ENCODE data around the gene GPR18. TPM values are rescaled to one million over a fixed set of nuclear protein-coding genes. Genes with fewer than 3 reads are reported as not detected.

Gene GPR18
- total RNA-seq, 1 experiment from 2014 or later = not detected

DNA sequence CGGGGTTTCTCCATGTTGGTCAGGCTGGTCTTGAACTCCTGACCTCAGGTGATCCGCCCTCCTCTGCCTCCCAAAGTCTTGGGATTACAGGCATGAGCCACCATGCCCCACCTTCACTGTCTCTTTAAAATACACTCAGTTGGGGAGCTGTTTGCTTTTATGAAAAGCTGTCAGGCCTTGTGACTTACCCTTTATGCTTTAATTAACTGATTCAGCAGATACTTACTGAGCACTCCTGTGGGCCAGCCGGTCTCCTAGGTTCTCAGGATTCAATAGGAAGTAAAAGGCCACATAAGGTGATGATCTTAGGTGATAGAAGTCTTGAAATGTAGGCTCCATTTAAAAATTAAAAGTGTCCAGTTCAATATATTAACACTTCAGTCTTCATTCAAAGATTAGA, 50.0 kb downstream of the GPR18 start:
- no peak overlapping the region for H3K9ac ChIP-seq (ENCODE audit: low read length)
- intact Hi-C loops (cut with micrococcal nuclease) = no loop called here
- no TSS peak for BruUV-seq (replicated peaks)
- peaks cover 97% of the 10 kb centered on the region for H3K79me2 ChIP-seq (ENCODE audit: insufficient read depth, low read length)
- DNase-seq (ENCODE audit: low read depth, low spot score) (no peak), ATAC-seq (no peak)
- CTCF ChIA-PET = no interaction called here
- TF ChIP-seq CBX3 (IDR thresholded peaks at IDR 0.05; ENCODE audit: low read depth) (no peak), ZNF274 (IDR thresholded peaks at IDR 0.05; ENCODE audit: low read depth, low read length) (no peak), EZH2 (IDR thresholded peaks at IDR 0.05) (no peak), ELF1 (IDR thresholded peaks at IDR 0.05; ENCODE audit: borderline replicate concordance, low read depth) (no peak), SIN3A (IDR thresholded peaks at IDR 0.05; ENCODE audit: low read depth) (no peak), TCF7L2 (IDR thresholded peaks at IDR 0.05; ENCODE audit: borderline replicate concordance, extremely low read depth, insufficient read depth, insufficient read length) (no peak), SP1 (IDR thresholded peaks at IDR 0.05; ENCODE audit: low read depth) (no peak), EZH2phosphoT487 (IDR thresholded peaks at IDR 0.05; ENCODE audit: borderline replicate concordance) (no peak), EGR1 (IDR thresholded peaks at IDR 0.05; ENCODE audit: low read depth) (no peak), FOSL1 (IDR thresholded peaks at IDR 0.05; ENCODE audit: low read depth) (no peak), POLR2AphosphoS5 (IDR thresholded peaks at IDR 0.05; ENCODE audit: low read depth, low read length) (no peak), ZFX (IDR thresholded peaks at IDR 0.05) (no peak), POLR2A (IDR thresholded peaks at IDR 0.05; ENCODE audit: borderline replicate concordance, extremely low read depth, insufficient read depth, insufficient read length) (no peak), CEBPB (IDR thresholded peaks at IDR 0.05; ENCODE audit: low read depth) (no peak)
- TF ChIP-seq, protein P1, sequence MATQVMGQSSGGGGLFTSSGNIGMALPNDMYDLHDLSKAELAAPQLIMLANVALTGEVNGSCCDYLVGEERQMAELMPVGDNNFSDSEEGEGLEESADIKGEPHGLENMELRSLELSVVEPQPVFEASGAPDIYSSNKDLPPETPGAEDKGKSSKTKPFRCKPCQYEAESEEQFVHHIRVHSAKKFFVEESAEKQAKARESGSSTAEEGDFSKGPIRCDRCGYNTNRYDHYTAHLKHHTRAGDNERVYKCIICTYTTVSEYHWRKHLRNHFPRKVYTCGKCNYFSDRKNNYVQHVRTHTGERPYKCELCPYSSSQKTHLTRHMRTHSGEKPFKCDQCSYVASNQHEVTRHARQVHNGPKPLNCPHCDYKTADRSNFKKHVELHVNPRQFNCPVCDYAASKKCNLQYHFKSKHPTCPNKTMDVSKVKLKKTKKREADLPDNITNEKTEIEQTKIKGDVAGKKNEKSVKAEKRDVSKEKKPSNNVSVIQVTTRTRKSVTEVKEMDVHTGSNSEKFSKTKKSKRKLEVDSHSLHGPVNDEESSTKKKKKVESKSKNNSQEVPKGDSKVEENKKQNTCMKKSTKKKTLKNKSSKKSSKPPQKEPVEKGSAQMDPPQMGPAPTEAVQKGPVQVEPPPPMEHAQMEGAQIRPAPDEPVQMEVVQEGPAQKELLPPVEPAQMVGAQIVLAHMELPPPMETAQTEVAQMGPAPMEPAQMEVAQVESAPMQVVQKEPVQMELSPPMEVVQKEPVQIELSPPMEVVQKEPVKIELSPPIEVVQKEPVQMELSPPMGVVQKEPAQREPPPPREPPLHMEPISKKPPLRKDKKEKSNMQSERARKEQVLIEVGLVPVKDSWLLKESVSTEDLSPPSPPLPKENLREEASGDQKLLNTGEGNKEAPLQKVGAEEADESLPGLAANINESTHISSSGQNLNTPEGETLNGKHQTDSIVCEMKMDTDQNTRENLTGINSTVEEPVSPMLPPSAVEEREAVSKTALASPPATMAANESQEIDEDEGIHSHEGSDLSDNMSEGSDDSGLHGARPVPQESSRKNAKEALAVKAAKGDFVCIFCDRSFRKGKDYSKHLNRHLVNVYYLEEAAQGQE (IDR thresholded peaks at IDR 0.05; ENCODE audit: low read depth) = no peak
- TF ChIP-seq, protein P2, sequence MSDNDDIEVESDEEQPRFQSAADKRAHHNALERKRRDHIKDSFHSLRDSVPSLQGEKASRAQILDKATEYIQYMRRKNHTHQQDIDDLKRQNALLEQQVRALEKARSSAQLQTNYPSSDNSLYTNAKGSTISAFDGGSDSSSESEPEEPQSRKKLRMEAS (IDR thresholded peaks at IDR 0.05) = no peak
- TF ChIP-seq, protein P3, sequence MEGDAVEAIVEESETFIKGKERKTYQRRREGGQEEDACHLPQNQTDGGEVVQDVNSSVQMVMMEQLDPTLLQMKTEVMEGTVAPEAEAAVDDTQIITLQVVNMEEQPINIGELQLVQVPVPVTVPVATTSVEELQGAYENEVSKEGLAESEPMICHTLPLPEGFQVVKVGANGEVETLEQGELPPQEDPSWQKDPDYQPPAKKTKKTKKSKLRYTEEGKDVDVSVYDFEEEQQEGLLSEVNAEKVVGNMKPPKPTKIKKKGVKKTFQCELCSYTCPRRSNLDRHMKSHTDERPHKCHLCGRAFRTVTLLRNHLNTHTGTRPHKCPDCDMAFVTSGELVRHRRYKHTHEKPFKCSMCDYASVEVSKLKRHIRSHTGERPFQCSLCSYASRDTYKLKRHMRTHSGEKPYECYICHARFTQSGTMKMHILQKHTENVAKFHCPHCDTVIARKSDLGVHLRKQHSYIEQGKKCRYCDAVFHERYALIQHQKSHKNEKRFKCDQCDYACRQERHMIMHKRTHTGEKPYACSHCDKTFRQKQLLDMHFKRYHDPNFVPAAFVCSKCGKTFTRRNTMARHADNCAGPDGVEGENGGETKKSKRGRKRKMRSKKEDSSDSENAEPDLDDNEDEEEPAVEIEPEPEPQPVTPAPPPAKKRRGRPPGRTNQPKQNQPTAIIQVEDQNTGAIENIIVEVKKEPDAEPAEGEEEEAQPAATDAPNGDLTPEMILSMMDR (IDR thresholded peaks at IDR 0.05 in 2 of 3, conservative IDR thresholded peaks at IDR 0.05 in 1 of 3; ENCODE audit: borderline replicate concordance in 1 of 3, insufficient read depth in 1 of 3, low read depth in 2 of 3, low read length in 2 of 3) = no peak
- H3K4me2 ChIP-seq (ENCODE audit: low read length) = no peak overlapping the region
- H3K36me3 ChIP-seq (ENCODE audit: control insufficient read depth in 1 of 2, insufficient read depth in 2 of 2, low read length in 2 of 2) = peaks cover 3% of the 10 kb centered on the region in 2 experiments; a peak in 1 of 4 replicates
- RAD21 ChIA-PET (ENCODE audit: low non-redundant PET in 1 of 2, low total read pairs in 2 of 2, uncharacterized antibody in 2 of 2, unreplicated experiment in 2 of 2) = no interaction called here
- H4K20me1 ChIP-seq (ENCODE audit: insufficient read depth) = no peaks in the 10 kb centered on the region
- no peak overlapping the region for H2AFZ ChIP-seq (ENCODE audit: low read depth, low read length, poor library complexity, severe bottlenecking)
- H3K4me3 ChIP-seq (replicated peaks in 1 of 2; ENCODE audit: low read depth in 1 of 2, low read length in 2 of 2) = no peak overlapping the region
- H3K9me3 ChIP-seq (ENCODE audit: control insufficient read depth in 1 of 2, insufficient read depth in 1 of 2, low read depth in 1 of 2, low read length in 2 of 2) = no peaks in the 10 kb centered on the region
- no peaks in the 10 kb centered on the region for H3K27me3 ChIP-seq (ENCODE audit: insufficient read depth, low read length)
- H3K4me1 ChIP-seq (ENCODE audit: control insufficient read depth in 1 of 2, insufficient read depth in 2 of 2, low read length in 2 of 2) = peaks cover 0 to 5% of the 10 kb centered on the region in 2 experiments; a peak in 1 of 4 replicates
- H3K9me2 ChIP-seq (ENCODE audit: insufficient read depth) = no peaks in the 10 kb centered on the region
- POLR2A ChIA-PET = no interaction called here
- H3K27ac ChIP-seq (ENCODE audit: low read depth, low read length) = no peak overlapping the region
